Left ventricle myocardium inferior (tissue), 1 donor: Measurements from ENCODE around the gene FNDC3B. TPM values are rescaled to one million over a fixed set of nuclear protein-coding genes. Genes with fewer than 3 reads are reported as not detected.
A peak's percentile ranks its signal among the peaks of the same experiment; 100 is the strongest.

Experiments
- DNase-seq: peaks from one replicate; pipeline ENCODE4 v3.0.0-alpha.2; 2020
- H3K27ac ChIP-seq: fragments of 200-600 bp; replicated peaks from 2 replicates; pipeline ENCODE4 v1.8.0; 2021
- H3K27me3 ChIP-seq: fragments of 200-600 bp; 2 replicates; pipeline ENCODE4 v1.8.0; 2021; ENCODE audit warnings: low read depth
- H3K36me3 ChIP-seq: fragments of 200-600 bp; 2 replicates; pipeline ENCODE4 v1.8.0; 2021
- H3K4me1 ChIP-seq: fragments of 200-600 bp; 2 replicates; pipeline ENCODE4 v1.8.0; 2021
- H3K4me3 ChIP-seq: fragments of 200-600 bp; 2 replicates; pipeline ENCODE4 v1.8.0; 2021; ENCODE audit warnings: mild to moderate bottlenecking, moderate library complexity
- H3K9me3 ChIP-seq: fragments of 200-600 bp; replicated peaks from 2 replicates; pipeline ENCODE4 v1.8.0; 2021
- intact Hi-C: fragments of 100-400 bp; cut with micrococcal nuclease; formaldehyde crosslinking; loops from one replicate; pipeline ENCODE4 v1.11.0; 2022
- total RNA-seq: library from RNA; stranded (reverse); fragmentation: NEBNext Ultra II Directional; extraction: Animal tissue kit (Norgen Biotek cat#: 25700); gene quantifications from one replicate; pipeline ENCODE4 v1.2.1, GENCODE V29; 2021
- TF ChIP-seq, protein P1 (sequence below): fragments of 200-600 bp; IDR thresholded peaks from 2 replicates; pipeline ENCODE4 v1.8.0; 2021; ENCODE audit warnings: antibody characterized with exemption, mild to moderate bottlenecking, borderline replicate concordance
- donor health status: DM: no; HTN: yes; CAD: no; lungs with severe emphysema.

FNDC3B gene
- total RNA-seq, 1 donor from 2014 or later: 75.7 TPM

DNA sequence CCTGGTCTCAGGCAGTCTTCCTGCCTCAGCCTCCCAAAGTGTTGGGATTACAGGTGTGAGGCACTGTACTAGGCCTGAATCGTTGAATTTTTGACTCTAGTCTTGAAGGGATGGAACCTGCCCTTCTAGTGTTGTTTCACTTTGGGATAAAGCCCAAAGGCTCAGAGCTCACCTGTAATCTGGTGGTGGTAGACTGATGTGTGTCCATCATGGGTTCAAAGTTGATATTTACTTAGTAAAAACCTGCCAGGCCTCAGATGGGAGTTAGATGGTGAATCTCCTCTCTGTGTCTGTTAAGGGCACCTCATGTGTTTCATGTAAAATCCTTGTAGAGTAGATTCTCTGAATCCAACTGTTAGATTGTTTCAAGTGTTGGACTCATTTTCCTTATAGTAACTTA, 41.1 kb downstream of the FNDC3B start:
- Histone ChIP-seq H3K9me3 (no peaks in the 10 kb centered on the region), H3K27me3 (no peaks in the 10 kb centered on the region), H3K36me3 (no peaks in the 10 kb centered on the region), H3K4me1 (peaks cover 66% of the 10 kb centered on the region), H3K27ac (no peak overlapping the region), H3K4me3 (no peak overlapping the region)
- no peak for DNase-seq
- intact Hi-C loops: no loop called here
- TF ChIP-seq, protein P1, sequence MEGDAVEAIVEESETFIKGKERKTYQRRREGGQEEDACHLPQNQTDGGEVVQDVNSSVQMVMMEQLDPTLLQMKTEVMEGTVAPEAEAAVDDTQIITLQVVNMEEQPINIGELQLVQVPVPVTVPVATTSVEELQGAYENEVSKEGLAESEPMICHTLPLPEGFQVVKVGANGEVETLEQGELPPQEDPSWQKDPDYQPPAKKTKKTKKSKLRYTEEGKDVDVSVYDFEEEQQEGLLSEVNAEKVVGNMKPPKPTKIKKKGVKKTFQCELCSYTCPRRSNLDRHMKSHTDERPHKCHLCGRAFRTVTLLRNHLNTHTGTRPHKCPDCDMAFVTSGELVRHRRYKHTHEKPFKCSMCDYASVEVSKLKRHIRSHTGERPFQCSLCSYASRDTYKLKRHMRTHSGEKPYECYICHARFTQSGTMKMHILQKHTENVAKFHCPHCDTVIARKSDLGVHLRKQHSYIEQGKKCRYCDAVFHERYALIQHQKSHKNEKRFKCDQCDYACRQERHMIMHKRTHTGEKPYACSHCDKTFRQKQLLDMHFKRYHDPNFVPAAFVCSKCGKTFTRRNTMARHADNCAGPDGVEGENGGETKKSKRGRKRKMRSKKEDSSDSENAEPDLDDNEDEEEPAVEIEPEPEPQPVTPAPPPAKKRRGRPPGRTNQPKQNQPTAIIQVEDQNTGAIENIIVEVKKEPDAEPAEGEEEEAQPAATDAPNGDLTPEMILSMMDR: no peak

DNA sequence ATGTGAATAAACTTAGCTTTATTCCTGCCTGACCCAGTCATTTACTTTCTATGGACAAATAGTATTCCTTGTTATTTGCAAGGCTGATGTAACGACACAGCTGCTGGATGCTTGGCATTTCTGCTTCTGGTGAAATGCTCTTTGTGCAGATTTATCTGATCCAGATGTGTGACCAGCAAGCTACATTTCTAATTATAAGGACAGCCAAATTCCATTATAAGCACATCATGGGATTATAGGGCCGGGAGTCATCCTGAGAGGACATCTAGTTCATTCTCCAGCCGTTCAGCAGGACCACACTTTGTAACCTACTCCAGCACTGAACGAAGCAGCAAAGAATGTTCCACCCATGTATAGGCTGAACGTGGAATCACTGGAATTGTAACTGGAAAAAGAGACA, 42.9 kb downstream of the FNDC3B start:
- peak overlapping the region; percentile 67 for H3K27ac ChIP-seq

DNA sequence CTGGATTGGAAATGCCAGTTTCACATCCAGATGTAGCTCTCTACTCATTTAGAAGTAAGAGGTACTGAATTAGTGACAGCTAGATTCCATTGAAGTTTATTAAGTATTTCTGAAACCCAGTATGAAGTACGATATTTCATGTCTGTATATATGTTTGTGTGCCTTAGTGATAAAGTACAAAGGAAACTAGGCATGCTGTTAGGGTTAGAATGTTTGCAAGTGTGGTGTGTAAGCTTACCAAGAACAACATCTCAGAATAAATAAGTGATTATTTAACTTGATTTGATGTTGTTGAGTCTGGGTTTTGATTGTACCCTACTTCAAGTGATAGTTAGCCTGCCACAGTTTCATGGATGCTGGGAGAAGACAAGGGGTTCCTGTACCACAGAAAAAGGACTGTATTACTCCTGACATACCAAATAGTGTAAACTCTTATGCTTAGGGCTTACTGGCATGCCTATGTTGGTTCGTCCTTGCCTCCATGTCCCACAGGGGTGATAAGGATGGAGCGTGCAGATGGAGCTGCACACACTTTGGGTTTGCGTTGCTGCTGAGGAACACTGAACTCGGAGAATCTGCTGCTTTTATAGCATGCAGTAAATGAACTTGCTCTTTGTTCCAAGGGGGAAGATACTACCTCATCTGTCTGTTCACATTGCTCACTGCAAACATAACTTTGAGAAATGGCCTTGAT, 43.6 kb downstream of the FNDC3B start:
- Histone ChIP-seq H3K27ac (peak overlapping the region; percentile 67), H3K36me3 (no peaks in the 10 kb centered on the region), H3K4me3 (no peak overlapping the region), H3K9me3 (no peaks in the 10 kb centered on the region), H3K4me1 (peaks cover 78% of the 10 kb centered on the region), H3K27me3 (no peaks in the 10 kb centered on the region)
- DNase-seq: no peak
- TF ChIP-seq, protein P1: no peak
- intact Hi-C loops: no loop called here

More for the DNA sequence above, 42.9 kb downstream of the FNDC3B start:
- Histone ChIP-seq H3K9me3 (no peaks in the 10 kb centered on the region), H3K4me1 (peaks cover 71% of the 10 kb centered on the region), H3K36me3 (no peaks in the 10 kb centered on the region), H3K27me3 (no peaks in the 10 kb centered on the region), H3K4me3 (no peak overlapping the region)
- no peak for DNase-seq
- intact Hi-C loops: no loop called here
- TF ChIP-seq, protein P1: no peak

DNA sequence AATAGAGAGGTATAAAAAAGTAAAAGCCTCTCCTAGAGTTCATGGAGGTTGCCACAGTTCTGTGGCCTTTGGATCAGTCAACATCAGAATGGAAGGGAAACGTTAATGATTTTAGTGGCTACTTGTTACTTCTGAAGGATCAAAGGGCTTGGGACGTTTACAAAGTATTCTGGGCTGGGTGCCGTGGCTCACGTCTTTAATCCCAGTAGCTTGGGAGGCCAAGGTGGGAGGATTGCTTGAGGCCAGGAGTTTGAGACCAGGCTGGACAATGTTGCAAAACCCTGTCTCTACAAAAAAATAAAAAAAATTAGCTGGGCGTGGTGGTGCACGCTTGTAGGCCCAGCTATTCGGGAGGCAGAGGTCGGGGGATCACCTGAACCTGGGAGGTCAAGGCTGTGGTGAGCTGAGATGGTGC, 44.6 kb downstream of the FNDC3B start:
- TF ChIP-seq, protein P1: no peak

DNA sequence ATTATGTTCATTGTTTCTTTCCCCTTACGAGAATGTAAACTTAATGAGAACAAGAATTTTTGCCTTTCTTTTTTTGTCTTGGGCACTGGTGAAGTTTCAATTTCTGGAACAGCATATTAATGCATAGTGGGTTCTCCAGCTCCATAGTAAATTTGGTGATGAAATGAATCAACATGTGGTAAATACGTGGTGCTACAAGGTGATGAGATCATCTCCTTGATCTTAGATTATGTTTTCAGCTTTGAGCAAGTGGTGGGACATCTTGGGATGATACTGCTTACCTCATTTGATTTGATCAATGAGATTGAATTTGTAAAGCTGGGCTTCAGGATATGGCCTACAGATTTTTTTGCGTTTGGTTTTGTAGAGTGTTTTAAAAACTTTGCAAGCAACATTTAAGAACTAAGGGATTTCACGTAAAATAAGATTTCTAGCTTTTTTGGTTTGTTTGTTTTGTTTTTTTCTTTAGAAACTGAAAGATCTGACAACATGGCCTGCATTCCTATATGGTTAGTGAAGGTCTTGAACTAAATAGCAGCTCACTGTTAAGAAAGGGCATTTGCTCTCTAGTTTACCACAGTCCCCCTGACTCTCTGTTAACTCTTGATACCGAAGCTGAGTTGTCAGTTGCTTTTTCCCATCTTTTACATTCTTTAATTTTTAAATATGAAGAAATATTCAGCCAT, 45.6 kb downstream of the FNDC3B start:
- H3K4me1 ChIP-seq: peaks cover 83% of the 10 kb centered on the region
- no peak overlapping the region for H3K27ac ChIP-seq
- no peaks in the 10 kb centered on the region for H3K9me3 ChIP-seq
- H3K36me3 ChIP-seq: no peaks in the 10 kb centered on the region
- no peak overlapping the region for H3K4me3 ChIP-seq
- TF ChIP-seq, protein P1: no peak
- no peaks in the 10 kb centered on the region for H3K27me3 ChIP-seq
- no peak for DNase-seq
- intact Hi-C loops: no loop called here

More for the DNA sequence above, 44.6 kb downstream of the FNDC3B start:
- Histone ChIP-seq H3K36me3 (no peaks in the 10 kb centered on the region), H3K9me3 (no peaks in the 10 kb centered on the region), H3K4me3 (no peak overlapping the region), H3K4me1 (peaks cover 81% of the 10 kb centered on the region), H3K27me3 (no peaks in the 10 kb centered on the region), H3K27ac (peak overlapping the region; percentile 67)
- no peak for DNase-seq
- intact Hi-C loops: no loop called here
